Renal cortex interstitium (tissue), 11 donors: ENCODE data around the gene CD164L2. TPM values are rescaled to one million over a fixed set of nuclear protein-coding genes. Genes with fewer than 3 reads are reported as not detected.
"Not testable (repeated sequence)": the region's sequence is repeated elsewhere in the genome, so short reads cannot be mapped to it uniquely, and the experiment has no call there.

ENCODE experiments used
- DNase-seq, 11 donors: peaks; one replicate each; pipeline ENCODE4 v3.0.0-alpha.2; 2013; ENCODE audit warnings: low read depth in 9 of 11, low spot score in 4 of 11; ENCODE audit errors: extremely low read depth in 1 of 11
- polyA plus RNA-seq, 3 donors: library from polyadenylated mRNA; unstranded; fragments of 120-200 nt; gene quantifications; one replicate each; pipeline ENCODE4 v1.2.1, GENCODE V29; 2013; ENCODE audit not compliant: insufficient read length in 3 of 3

CD164L2 gene
- polyA plus RNA-seq, 3 donors: 0.22 to 0.47 (median 0.26) TPM

DNA sequence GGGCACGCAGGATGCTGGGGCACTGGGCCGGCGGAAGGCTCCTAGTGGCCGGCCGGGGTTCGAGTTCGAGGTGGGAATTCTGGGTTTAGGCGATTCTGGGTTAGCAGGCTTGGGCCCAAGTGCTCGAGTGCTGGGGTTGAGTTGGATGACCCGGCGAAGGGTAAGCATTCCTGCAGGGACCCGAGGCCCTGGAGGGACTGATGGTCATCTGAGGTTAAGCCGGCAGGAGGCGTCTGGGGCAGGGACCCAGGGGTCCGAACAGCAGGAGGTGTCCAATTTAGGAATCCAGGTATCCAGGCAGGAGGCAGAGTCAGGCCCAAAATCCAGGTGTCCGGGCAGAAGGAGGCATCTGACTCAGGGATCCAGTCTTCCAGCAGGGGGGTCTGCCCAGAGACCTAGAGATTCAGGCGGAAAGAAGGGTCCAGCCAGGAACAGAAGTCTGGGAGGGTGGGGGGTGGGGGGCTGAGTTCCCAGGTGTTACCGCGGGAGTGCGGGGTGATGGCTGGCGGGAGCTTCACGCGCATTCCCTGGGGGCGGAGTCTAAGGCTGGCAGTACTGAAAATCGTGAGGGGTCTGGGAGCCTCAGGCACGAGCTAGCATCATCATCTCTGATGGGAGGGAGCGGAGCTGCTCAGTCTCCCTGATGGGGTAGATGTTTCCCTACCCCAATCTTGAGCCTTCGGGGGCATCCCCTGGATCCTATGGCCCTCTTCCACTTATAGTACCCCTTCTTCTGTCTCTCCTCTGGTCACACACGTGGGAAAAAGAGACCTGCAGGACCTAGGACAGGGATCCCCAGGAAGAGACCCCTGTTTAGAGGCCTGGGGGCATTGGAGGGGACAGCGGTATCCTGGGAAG lies 9.9 kb upstream of the CD164L2 start:
- DNase-seq: no peak

DNA sequence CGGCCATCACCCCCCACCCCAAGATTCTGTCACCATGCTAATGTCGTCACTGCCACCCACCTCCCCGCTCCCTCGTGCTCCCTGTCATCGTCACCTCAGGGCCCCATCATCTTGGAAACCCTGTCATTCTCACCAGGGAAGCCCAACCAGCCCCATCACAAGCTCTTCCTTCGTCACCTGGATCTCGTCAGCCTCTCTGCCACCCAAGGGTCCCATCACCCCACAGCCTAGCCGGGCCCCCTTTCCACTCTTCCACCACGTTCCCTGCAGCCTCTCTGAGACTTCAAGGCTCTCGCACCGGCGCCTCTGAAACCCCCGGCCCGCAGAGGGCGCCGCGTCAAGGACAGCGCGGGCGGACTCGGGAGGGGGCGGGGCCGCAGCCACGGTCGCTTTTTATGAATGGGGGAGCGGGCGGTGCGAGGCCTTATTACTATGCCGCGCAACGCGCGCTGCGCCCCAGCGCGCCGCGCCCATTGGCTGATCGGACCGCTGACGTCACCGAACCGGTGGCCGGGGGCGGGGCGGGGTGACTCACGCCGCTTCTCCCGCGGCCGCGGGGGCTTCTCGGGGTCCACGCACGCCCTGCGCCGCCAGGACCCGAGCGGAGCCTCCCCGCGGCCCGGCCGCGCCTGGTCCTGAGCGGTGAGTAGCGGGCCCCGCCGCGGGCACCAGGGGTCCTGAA lies 9.1 kb upstream of the CD164L2 start, which contains the start of gene GPR3:
TSS of gene GPR3 (plus strand) at position 527 of the 682 bp plus-strand sequence. CDS start 1,177 bp downstream, outside the sequence.
- DNase-seq: peak in 6 of 11 donors; percentile 72 to 85 (median 78)

DNA sequence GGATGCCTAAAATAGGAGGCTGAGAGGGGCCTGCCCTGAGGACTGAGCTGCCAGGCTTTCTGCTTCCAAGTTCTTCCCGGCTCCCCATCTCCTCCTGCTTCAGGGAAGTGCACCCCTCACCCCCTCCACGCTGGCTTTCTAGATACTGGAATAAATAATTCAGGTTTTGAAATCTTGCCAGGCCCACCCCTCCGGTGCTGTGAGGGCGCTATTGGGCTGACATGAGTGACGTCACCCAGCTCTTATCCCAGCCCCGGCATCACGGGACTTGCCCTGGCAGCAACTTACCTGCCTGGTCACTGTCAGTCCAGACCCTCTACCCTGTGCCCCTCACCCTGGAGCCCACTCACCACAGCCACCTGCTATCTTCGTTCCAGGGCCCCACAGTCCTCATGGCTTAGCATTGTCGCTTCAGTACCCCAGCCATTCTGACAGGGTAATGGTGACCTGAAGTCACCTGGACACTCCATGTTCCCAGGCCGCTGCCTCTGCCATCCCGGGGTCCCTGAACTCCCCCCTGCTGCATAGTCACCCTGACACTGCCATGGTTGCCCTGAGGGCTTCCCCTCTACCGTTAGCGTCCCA lies 8.5 kb upstream of the CD164L2 start:
- no peak for DNase-seq

DNA sequence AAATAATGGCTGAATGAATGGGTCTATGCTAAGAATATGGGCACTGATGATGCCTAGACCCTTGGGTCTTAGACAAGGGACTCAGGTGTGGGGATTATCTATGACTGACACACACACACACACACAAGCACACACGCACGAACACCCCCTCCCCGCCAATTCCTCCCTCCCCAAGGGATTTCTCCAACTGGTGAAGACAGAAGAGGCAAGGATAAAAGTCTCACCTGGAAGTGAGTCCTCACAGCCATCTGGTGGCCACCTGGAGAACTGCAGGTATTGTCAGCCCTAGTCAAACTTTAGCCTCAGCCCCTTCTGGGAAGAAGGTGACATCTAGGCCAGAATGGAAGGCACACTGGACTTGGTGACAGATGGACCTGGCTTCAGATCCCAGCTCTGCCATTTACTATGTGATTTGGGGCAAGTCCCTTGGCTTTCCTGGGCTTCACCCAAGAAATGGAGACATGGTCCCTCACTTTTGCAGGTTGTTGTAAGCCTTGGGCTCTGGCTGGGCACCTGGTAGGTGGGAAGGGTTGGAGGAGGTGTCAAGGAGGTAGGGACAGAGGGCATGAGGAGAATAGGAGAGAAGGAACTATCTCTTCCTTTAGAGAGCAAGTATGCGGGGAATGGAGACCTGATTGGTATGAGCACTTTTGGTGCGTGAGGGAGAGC lies 5.3 kb upstream of the CD164L2 start:
- DNase-seq: no peak

DNA sequence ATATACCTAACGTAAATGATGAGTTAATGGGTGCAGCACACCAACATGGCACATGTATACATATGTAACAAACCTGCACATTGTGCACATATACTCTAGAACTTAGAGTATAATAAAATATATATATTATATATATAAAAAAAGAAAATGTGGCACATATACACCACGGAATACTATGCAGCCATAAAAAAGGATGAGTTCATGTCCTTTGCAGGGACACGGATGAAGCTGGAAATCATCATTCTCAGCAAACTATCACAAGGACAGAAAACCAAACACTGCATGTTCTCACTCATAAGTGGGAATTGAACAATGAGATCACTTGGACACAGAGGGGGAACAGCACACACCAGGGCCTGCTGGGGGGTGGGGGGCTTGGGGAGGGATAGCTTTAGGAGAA lies 1.7 kb upstream of the CD164L2 start:
- DNase-seq: not testable (repeated sequence)

DNA sequence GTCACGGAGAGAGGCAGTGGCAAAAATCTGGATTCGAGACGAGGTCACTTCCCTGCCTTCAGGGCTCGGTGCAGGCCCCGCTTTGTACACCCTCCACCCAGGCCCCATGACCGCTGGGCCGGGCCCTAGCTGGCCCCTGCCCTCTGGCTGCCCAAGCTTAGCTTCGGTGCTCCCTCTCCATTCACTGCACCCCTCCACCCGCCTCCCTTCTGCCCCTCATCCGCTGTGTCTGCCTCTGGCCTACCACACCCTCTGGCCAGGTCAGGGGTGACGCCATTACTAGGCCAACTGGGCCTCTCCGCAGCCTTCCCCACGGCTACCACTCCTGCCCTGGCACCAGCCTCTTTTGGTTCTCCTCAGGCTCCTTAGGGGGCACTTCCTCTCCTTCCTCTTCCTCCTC lies 528 bp upstream of the CD164L2 start:
- DNase-seq: no peak

DNA sequence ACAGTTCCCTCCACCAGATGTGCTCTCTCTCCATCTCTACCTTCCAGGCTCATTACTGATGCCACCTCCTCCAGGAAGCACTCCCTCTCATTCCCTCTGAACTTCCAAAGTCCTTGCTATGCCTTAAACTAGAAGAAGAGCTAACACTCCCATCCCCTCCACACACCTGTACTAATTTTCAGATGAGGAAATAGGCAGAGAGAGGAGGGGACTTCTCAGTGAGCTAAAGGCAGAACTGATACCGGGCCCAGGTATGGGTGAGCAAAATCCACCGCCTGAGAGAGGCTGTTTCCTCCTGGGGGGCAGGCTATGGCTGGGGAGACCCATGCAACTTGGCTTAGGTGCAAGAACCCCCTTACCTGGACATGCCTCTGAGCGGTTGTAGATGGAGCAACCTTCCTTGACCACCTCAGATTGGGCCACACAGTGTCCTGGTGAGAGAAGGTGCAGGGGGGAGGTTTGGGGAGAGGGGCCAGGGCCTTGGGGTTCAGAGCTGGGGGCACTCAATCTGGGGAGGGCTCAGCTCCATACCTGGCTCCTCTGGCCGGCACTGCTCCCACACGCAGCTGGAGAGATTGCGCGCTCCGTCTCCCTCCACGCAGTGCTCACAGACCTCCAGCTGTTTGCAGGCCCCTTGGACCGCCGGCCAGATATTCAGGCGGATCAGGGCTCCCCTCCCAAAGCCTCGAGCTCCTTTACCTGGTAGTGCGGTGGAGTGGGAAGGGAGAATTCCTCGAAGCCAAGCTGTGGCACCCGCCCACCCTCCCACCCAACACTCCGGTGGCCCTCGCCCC lies 967 bp downstream of the CD164L2 start:
- no peak for DNase-seq

DNA sequence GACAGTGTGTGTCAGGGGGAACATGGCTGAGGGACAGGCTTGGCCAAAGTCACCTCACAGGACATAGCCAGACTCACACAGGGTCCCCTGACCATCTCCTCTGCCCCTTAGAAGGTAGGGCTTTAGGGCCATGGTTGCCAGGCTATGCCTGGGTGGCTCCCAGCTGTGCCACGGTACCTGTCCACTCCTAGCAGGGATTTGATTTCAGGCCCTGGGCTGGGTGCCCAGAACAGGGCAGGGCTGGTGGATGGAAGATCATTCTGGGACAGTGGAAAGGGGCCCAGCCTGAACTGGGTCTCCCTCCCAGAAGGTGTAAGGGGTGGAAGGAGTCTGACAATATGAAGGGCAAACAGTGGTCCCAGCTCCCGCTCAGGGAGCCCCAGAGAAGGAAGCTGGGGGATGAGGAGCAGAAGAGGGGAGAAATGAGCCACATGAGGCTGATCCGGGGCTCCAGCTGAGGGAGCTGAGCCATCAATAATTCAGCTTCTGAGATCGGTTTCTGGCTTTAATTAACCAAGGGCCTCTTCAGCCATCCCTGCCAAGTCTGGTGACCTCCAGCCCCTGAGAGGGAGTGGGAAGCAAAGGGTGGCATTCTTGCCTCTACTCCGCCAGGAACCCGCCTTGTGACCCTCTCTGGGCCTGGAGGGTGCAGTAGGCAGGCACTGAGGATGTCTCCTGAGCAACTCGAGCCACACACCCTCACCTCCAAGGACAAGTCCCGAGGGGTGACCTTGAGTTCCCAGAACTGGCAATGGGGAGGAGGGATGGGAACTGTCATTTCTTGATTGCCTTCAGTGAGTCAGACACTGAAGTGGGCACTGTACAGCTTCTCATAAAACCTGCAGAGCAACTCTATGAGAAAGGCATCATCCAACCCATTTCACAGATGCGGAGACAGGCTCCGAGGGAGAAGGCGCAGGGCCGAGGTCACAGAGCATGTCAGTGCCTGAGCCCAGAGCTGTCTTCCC lies 2.1 kb downstream of the CD164L2 start:
- DNase-seq: no peak

DNA sequence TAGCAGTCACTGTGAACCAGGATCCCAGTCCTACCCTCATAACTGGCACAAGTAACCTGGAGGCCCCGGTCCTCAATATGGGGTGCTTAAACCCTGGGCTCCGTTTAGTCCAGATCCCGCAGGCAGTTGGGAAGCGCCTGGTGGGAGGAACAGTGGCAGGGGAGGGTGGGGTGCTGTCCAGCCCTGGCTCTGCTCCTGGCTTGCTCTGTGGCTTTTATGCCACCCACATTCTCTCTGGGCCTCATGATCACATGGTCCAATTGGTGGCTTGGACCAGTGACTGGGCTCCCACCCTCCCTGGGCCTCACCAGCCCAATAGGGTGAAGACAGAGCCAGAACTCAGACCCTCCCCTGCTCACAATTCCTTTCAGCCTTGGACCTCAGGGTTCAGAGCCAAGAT lies 2.9 kb downstream of the CD164L2 start:
- no peak for DNase-seq

DNA sequence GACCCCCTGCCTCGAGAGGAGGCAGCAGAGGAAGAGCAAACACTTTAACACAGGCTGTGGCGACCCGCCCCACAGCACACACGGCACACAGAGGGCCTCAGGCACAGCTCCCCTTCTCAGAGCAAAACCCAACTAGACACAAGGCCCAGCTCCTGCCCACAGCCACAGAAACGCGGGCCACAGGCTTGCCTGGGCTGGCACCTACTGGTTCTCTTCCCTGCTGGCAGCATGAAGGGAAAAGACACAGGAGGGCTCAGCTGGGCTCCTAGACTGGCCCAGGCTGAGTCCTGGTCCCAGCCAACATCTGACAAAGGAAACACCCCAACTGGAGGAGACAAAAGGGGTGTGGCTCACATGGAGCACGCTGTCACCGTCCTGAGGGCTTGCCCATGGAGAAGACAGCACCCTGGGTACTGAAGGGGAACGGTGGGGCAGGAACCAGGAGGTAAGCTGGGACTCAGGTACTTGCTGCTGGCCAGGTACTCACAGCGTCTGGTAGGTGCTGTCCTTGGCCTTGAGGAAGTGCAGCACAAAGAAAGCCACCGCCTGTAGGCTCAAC lies 3.5 kb downstream of the CD164L2 start:
- no peak for DNase-seq

DNA sequence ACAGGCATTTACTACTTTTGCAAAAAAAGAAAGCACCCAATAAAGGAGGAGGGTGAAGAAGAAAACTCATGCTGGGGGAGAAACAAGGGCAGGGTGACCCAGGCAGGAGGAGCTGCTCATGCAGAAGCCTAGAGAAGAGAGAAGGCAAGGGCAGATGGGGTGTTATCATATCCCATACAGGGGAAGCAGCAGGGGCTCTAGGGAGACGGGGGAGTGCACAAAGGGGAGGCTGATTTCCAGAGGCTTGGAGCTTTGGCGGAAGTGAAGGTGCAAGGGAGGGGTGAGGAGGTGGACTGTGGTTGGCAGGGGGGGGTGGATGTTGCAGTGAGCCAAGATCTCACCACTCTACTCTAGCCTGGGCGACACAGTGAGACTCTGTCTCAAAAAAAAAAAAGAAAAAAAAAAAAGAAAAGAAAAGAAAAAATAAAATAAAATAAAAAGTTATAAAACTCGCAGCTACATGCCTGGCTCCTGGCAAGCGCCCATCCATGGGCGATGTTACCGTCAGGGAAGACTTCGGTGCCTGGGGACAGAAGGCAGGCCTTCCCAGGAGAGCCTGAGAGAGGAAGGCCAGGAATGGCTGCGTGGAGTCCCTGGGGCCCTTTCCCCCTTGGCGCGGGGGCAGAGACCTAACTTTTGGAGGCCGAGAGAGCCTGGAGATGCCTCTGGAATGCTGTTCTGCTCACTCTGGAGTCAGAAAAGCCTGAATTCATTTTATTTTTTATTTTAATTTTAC lies 5.2 kb downstream of the CD164L2 start:
- DNase-seq: no peak

DNA sequence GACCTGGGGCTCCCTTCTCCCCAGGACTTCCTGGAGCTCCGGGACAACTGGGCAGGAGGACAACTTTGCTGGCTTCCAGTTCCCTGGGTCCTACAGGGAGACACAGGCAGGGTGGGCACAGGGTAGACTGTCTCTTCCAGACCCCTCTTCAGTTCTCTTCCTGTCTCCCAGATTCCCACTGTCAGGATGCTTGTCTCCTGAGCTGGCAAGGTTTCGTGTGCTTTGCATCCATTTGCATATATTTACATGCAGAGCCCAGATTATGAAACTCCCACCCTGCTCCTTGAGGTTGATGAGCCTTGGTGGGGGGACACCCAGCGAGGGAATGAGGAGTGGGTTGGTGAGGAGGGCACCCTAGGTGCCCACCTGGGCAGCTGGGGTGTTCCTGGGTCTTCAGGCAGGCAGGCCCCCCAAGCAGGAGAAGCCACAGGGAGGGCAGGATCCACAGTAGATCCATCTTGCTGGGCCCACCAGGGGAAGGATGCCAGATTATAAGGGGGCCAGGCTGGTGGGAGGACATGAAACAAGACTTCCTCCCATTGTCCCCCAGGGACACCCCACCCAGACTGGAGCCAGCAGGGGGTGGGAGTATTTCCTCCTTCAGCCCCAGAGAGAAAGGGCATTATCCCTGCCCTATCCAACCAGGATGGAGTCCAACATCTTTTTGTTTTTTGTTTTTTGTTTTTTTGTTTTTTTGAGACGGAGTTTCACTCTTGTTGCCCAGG lies 8.6 kb downstream of the CD164L2 start, which contains the start of gene FCN3:
TSS of gene FCN3 (minus strand) at position 463 of the 725 bp plus-strand sequence. CDS start at position 457, 6 bp downstream.
- no peak for DNase-seq

DNA sequence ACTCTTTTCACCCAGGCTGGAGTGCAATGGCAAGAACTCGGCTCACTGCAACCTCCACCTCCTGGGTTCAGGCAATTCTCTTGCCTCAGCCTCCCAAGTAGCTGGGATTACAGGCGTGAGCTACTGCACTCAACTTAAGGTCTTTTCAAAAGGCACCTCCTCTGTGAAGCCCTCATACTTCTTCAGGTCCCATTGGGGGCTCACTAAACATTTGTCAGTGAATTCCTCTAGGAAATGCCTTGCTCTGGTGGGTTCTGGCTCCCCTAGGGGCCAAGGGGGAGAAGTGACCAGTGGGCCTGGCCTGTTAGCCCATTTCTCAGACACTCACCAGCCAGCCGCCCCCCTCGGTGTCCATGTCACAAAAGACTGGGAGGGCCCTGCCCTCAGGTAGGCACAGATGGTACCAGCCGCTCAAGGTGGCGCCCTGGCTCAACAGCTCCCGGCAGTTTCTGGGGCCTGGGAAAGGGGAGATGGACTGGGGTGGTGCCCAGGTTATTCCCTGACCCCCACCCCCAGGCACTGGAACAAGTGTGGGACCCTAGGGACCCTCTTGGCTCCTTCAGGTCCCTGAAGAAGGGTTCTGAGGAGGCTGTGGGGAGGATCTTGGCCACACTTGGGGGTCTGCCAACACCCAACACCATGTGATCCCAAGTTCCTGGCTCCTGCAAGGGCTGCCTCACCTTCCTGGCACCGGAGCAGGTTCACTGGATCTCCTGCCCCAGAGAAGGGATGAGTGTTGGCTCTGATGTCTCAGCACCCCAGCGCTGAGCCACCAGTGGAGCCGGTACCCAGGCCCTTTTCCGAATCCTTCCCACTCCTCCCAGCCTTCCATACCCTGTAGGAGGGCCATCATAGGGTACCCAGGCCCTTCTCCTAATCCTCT lies 10.1 kb downstream of the CD164L2 start:
- DNase-seq: no peak

DNA sequence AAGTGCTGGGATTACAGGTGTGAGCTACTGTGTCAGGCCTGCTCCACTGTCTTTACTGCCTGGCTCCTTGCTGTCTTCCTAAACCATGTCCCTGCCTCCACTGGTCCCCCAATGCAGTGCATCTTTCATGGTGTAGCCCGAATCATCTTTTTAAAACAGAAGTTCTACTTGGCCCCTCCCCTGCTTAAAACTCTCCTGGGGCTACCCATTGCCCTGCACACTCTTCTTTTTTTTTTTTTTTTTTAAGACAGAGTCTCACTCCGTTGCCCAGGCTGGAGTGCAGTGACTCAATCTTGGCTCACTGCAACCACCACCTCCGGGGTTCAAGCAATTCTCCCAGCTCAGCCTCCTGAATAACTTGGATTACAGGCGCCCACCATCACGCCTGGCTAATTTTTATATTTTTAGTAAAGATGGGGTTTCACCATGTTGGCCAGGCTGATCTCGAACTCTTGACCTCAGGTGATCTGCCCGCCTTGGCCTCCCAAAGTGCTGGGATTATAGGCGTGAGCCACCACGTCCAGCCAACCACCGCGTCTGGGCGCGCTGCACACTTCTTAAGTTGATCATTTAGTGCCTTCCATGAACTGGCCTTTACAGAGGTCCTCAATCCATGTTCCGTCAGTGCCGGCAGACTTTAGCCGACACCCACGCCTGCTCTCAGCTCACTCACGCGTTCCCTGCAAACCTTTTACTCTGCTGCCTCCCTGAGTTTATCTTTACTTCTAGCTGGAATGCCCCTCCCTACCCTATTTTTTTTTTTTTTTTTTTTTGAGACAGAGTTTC lies 10.9 kb downstream of the CD164L2 start:
- peak in 2 of 11 donors; percentile 51 to 54 for DNase-seq
